ENCODE results near the gene CBLN3. TPM values are rescaled to one million over a fixed set of nuclear protein-coding genes. Genes with fewer than 3 reads are reported as not detected.

CBLN3 gene
- total and polyA plus RNA-seq, 4 donors = 0.07 to 0.79 (median 0.46) TPM

- H3K36me3 ChIP-seq (ENCODE audit: control insufficient read depth in 4 of 4, insufficient read depth in 3 of 4, low read depth in 1 of 4, low read length in 3 of 4) = peaks cover 8 to 46% (median 36%) of the 10 kb centered on the region in 4 donors
- no peak overlapping the region for H3K9ac ChIP-seq (ENCODE audit: low read depth in 1 of 2, low read length in 2 of 2)
- 66% methylated on average over 9 of the region's 9 CpGs for WGBS
- no peak for TF ChIP-seq HNF4G (IDR thresholded peaks at IDR 0.05)
- no peak overlapping the region for H3K27ac ChIP-seq (ENCODE audit: low read depth in 1 of 2, low read length in 2 of 2)
- no peak overlapping the region for H3K4me3 ChIP-seq (ENCODE audit: low read depth in 1 of 3, low read length in 3 of 3)
- H3K9me3 ChIP-seq (ENCODE audit: control insufficient read depth in 4 of 4, low read length in 3 of 4) = no peaks in the 10 kb centered on the region
- DNase-seq (ENCODE audit: low spot score) = no peak
- no peaks in the 10 kb centered on the region for H3K27me3 ChIP-seq (ENCODE audit: control insufficient read depth in 4 of 4, insufficient read depth in 4 of 4, low read length in 3 of 4)
- peaks cover 5 to 52% (median 33%) of the 10 kb centered on the region in 4 donors for H3K4me1 ChIP-seq (ENCODE audit: control insufficient read depth in 4 of 4, insufficient read depth in 4 of 4, low read length in 3 of 4)
Observed at GRCh38 chr14:24438223-24439097, 9.0 kb upstream of the CBLN3 start.

GRCh38 chr14:24437736-24438067 is 8.2 kb upstream of the CBLN3 start:
- H3K9ac ChIP-seq (ENCODE audit: low read depth in 1 of 2, low read length in 2 of 2) = no peak overlapping the region
- DNase-seq (ENCODE audit: low spot score) = no peak
- H3K27me3 ChIP-seq (ENCODE audit: control insufficient read depth in 4 of 4, insufficient read depth in 4 of 4, low read length in 3 of 4) = no peaks in the 10 kb centered on the region
- peaks cover 10 to 54% (median 43%) of the 10 kb centered on the region in 4 donors for H3K36me3 ChIP-seq (ENCODE audit: control insufficient read depth in 4 of 4, insufficient read depth in 3 of 4, low read depth in 1 of 4, low read length in 3 of 4)
- H3K27ac ChIP-seq (ENCODE audit: low read depth in 1 of 2, low read length in 2 of 2) = peak overlapping the region in 1 of 2 donors; percentile 1
- H3K9me3 ChIP-seq (ENCODE audit: control insufficient read depth in 4 of 4, low read length in 3 of 4) = no peaks in the 10 kb centered on the region
- peaks cover 3 to 51% (median 33%) of the 10 kb centered on the region in 4 donors for H3K4me1 ChIP-seq (ENCODE audit: control insufficient read depth in 4 of 4, insufficient read depth in 4 of 4, low read length in 3 of 4)
- TF ChIP-seq MAX (IDR thresholded peaks at IDR 0.05) (no peak), ZBTB33 (IDR thresholded peaks at IDR 0.05) (no peak), REST (IDR thresholded peaks at IDR 0.05) (no peak), FOXA2 (IDR thresholded peaks at IDR 0.05) (no peak), JUND (IDR thresholded peaks at IDR 0.05) (no peak), RXRA (IDR thresholded peaks at IDR 0.05) (no peak), SP1 (IDR thresholded peaks at IDR 0.05) (no peak)
- H3K4me3 ChIP-seq (ENCODE audit: low read depth in 1 of 3, low read length in 3 of 3) = no peak overlapping the region
- WGBS = 77% methylated on average over 2 of the region's 2 CpGs

GRCh38 chr14:24437020-24437735 is 7.7 kb upstream of the CBLN3 start:
- Histone ChIP-seq H3K9ac (ENCODE audit: low read depth in 1 of 2, low read length in 2 of 2) (no peak overlapping the region), H3K9me3 (ENCODE audit: control insufficient read depth in 4 of 4, low read length in 3 of 4) (no peaks in the 10 kb centered on the region), H3K4me1 (ENCODE audit: control insufficient read depth in 4 of 4, insufficient read depth in 4 of 4, low read length in 3 of 4) (peaks cover 3 to 57% (median 37%) of the 10 kb centered on the region in 4 donors), H3K36me3 (ENCODE audit: control insufficient read depth in 4 of 4, insufficient read depth in 3 of 4, low read depth in 1 of 4, low read length in 3 of 4) (peaks cover 13 to 55% (median 45%) of the 10 kb centered on the region in 4 donors), H3K27me3 (ENCODE audit: control insufficient read depth in 4 of 4, insufficient read depth in 4 of 4, low read length in 3 of 4) (no peaks in the 10 kb centered on the region), H3K4me3 (ENCODE audit: low read depth in 1 of 3, low read length in 3 of 3) (no peak overlapping the region), H3K27ac (ENCODE audit: low read depth in 1 of 2, low read length in 2 of 2) (peak overlapping the region in 1 of 2 donors; percentile 21)
- 72% methylated on average over 12 of the region's 12 CpGs for WGBS
- no peak for DNase-seq (ENCODE audit: low spot score)
- no peak for TF ChIP-seq HNF4A (conservative IDR thresholded peaks at IDR 0.05)
- TF ChIP-seq YY1 (IDR thresholded peaks at IDR 0.05) = no peak
- TF ChIP-seq ZBTB33 (IDR thresholded peaks at IDR 0.05) = no peak
- no peak for TF ChIP-seq REST (IDR thresholded peaks at IDR 0.05)
- TF ChIP-seq JUND (IDR thresholded peaks at IDR 0.05) = no peak
- no peak for TF ChIP-seq MAX (IDR thresholded peaks at IDR 0.05)
- no peak for TF ChIP-seq FOXA1 (IDR thresholded peaks at IDR 0.05)
- TF ChIP-seq GABPA (IDR thresholded peaks at IDR 0.05 in 1 of 2, conservative IDR thresholded peaks at IDR 0.05 in 1 of 2) = no peak
- TF ChIP-seq SP1 (IDR thresholded peaks at IDR 0.05) = no peak
